ENCODE data around the gene TMEM158. TPM values are rescaled to one million over a fixed set of nuclear protein-coding genes. Genes with fewer than 3 reads are reported as not detected.

Gene TMEM158
- total RNA-seq, 1 experiment from 2014 or later: 1.4 TPM

- H3K27me3 Mint-ChIP-seq (ENCODE audit: insufficient read depth, unreplicated experiment): peaks cover 37% of the 10 kb centered on the region
- H3K4me1 Mint-ChIP-seq (ENCODE audit: insufficient read depth, unreplicated experiment): no peaks in the 10 kb centered on the region
- BruUV-seq (replicated peaks): no TSS peak
- ChIA-PET CTCF (interaction anchor here (0.7 kb wide), 1 partner anchor 1090 kb away, joined by 3 read pairs; no protein-coding TSS in a partner anchor), POLR2A (interaction anchor here (0.6 kb wide), 1 partner anchor 96 kb away, joined by 3 read pairs; no protein-coding TSS in a partner anchor)
- no peak overlapping the region for H3K27ac Mint-ChIP-seq (ENCODE audit: low read depth, unreplicated experiment)
- no peak overlapping the region for H3K4me3 Mint-ChIP-seq (ENCODE audit: unreplicated experiment)
- DNase-seq (ENCODE audit: unreplicated experiment): no peak
- intact Hi-C loops (cut with micrococcal nuclease): no loop called here
- H3K9me3 Mint-ChIP-seq (ENCODE audit: unreplicated experiment): peaks cover 7% of the 10 kb centered on the region
- no peaks in the 10 kb centered on the region for H3K36me3 Mint-ChIP-seq (ENCODE audit: insufficient read depth, unreplicated experiment)
- no peak for TF ChIP-seq CTCF (IDR thresholded peaks at IDR 0.05; ENCODE audit: unreplicated experiment)
Observed at GRCh38 chr3:45235409-45235808, 9.3 kb upstream of the TMEM158 start.

- Mint-ChIP-seq H3K27ac (ENCODE audit: low read depth, unreplicated experiment) (no peak overlapping the region), H3K9me3 (ENCODE audit: unreplicated experiment) (peaks cover 7% of the 10 kb centered on the region), H3K4me1 (ENCODE audit: insufficient read depth, unreplicated experiment) (no peaks in the 10 kb centered on the region), H3K36me3 (ENCODE audit: insufficient read depth, unreplicated experiment) (no peaks in the 10 kb centered on the region), H3K4me3 (ENCODE audit: unreplicated experiment) (no peak overlapping the region), H3K27me3 (ENCODE audit: insufficient read depth, unreplicated experiment) (peaks cover 42% of the 10 kb centered on the region)
- ChIA-PET CTCF (no interaction called here), POLR2A (no interaction called here)
- intact Hi-C loops (cut with micrococcal nuclease): no loop called here
- DNase-seq (ENCODE audit: unreplicated experiment): no peak
- BruUV-seq (replicated peaks): no TSS peak
- TF ChIP-seq CTCF (IDR thresholded peaks at IDR 0.05; ENCODE audit: unreplicated experiment): no peak
Observed at GRCh38 chr3:45234250-45234649, 8.2 kb upstream of the TMEM158 start.

DNA sequence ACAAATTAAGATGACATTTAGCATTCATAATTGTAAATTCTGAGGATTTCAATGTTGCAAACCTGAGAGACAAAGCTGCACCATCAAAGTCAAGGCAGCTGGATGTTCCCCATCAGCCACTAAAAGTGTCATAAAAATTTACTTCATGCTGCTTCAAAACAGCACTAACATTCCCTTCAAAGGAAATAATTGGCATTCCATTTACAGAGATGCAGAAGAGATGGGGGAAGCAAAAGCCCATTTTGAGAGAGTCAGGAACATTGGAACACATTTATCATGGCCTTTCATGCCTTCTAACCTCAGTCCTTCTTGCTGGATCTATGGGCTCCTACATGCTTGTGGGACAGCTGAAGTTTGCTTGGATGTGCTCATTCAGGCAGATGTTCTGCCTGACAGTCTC, 6.4 kb upstream of the TMEM158 start:
- POLR2A ChIA-PET: interaction anchor here (0.9 kb wide), 1 partner anchor 471 kb away, joined by 3 read pairs; the partner anchor contains the start of genes KIAA1143 and KIF15
- no peak for TF ChIP-seq CTCF (IDR thresholded peaks at IDR 0.05; ENCODE audit: unreplicated experiment)
- no peak overlapping the region for H3K4me3 Mint-ChIP-seq (ENCODE audit: unreplicated experiment)

GRCh38 chr3:45227946-45228345, 1.9 kb upstream of the TMEM158 start:
- TF ChIP-seq CTCF (IDR thresholded peaks at IDR 0.05; ENCODE audit: unreplicated experiment): no peak
- Mint-ChIP-seq H3K36me3 (ENCODE audit: insufficient read depth, unreplicated experiment) (no peaks in the 10 kb centered on the region), H3K27ac (ENCODE audit: low read depth, unreplicated experiment) (no peak overlapping the region), H3K4me1 (ENCODE audit: insufficient read depth, unreplicated experiment) (peaks cover 6% of the 10 kb centered on the region), H3K4me3 (ENCODE audit: unreplicated experiment) (no peak overlapping the region), H3K9me3 (ENCODE audit: unreplicated experiment) (no peaks in the 10 kb centered on the region), H3K27me3 (ENCODE audit: insufficient read depth, unreplicated experiment) (peaks cover 59% of the 10 kb centered on the region)
- no peak for DNase-seq (ENCODE audit: unreplicated experiment)
- no TSS peak for BruUV-seq (replicated peaks)
- CTCF ChIA-PET: no interaction called here
- intact Hi-C loops (cut with micrococcal nuclease): no loop called here
- POLR2A ChIA-PET: no interaction called here

More for the DNA sequence above, 6.4 kb upstream of the TMEM158 start:
- DNase-seq (ENCODE audit: unreplicated experiment): no peak
- Mint-ChIP-seq H3K9me3 (ENCODE audit: unreplicated experiment) (peaks cover 7% of the 10 kb centered on the region), H3K27ac (ENCODE audit: low read depth, unreplicated experiment) (no peak overlapping the region), H3K36me3 (ENCODE audit: insufficient read depth, unreplicated experiment) (no peaks in the 10 kb centered on the region), H3K27me3 (ENCODE audit: insufficient read depth, unreplicated experiment) (peaks cover 55% of the 10 kb centered on the region), H3K4me1 (ENCODE audit: insufficient read depth, unreplicated experiment) (no peaks in the 10 kb centered on the region)
- CTCF ChIA-PET: no interaction called here
- intact Hi-C loops (cut with micrococcal nuclease): no loop called here
- BruUV-seq (replicated peaks): no TSS peak

Measured in MCF 10A (cell line).